ENCODE data around the gene RND3.

Gene RND3

DNA sequence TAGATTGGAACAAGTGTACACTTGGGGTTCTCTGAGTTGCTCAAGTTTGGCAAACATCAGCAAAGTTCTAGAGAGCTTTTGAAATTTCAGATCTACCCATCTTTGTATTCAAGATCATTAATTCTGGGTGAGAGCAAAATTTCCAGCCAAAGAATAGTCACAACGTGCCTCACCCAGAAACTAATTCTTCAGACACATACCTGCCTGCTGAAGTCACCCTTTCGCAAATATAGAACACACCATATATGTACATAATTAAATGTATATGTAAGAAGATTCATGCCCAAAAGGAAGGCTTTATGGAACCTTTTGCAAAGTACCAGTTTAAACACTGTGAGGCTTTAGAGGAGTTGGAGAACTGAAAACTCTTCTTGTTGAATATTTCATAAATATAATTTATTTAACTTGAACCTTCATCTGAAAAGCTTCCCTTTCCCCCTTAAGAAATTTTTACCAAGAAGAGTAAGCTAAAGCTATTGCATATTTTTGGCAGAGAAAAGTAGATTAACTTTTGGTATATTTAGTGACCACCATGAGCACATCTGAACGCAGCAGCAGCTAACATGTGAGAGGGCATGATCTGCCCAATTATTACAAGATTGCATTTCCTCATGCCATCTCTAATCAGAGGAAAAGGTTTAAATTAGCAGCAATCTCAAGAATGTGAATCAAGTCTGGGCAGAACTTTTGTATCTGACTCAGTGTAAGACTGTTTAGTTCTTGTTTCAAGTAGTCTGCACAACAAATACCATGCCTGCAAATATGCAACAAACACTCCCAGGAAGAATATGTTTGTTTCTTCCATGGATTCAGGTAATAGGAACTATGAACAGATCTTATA, 8.2 kb downstream of the RND3 start:
- TF ChIP-seq, protein P1, sequence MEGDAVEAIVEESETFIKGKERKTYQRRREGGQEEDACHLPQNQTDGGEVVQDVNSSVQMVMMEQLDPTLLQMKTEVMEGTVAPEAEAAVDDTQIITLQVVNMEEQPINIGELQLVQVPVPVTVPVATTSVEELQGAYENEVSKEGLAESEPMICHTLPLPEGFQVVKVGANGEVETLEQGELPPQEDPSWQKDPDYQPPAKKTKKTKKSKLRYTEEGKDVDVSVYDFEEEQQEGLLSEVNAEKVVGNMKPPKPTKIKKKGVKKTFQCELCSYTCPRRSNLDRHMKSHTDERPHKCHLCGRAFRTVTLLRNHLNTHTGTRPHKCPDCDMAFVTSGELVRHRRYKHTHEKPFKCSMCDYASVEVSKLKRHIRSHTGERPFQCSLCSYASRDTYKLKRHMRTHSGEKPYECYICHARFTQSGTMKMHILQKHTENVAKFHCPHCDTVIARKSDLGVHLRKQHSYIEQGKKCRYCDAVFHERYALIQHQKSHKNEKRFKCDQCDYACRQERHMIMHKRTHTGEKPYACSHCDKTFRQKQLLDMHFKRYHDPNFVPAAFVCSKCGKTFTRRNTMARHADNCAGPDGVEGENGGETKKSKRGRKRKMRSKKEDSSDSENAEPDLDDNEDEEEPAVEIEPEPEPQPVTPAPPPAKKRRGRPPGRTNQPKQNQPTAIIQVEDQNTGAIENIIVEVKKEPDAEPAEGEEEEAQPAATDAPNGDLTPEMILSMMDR (conservative IDR thresholded peaks at IDR 0.05) = no peak
- no peak for TF ChIP-seq ZFX (IDR thresholded peaks at IDR 0.05)
- H3K27ac ChIP-seq = no peak overlapping the region

DNA sequence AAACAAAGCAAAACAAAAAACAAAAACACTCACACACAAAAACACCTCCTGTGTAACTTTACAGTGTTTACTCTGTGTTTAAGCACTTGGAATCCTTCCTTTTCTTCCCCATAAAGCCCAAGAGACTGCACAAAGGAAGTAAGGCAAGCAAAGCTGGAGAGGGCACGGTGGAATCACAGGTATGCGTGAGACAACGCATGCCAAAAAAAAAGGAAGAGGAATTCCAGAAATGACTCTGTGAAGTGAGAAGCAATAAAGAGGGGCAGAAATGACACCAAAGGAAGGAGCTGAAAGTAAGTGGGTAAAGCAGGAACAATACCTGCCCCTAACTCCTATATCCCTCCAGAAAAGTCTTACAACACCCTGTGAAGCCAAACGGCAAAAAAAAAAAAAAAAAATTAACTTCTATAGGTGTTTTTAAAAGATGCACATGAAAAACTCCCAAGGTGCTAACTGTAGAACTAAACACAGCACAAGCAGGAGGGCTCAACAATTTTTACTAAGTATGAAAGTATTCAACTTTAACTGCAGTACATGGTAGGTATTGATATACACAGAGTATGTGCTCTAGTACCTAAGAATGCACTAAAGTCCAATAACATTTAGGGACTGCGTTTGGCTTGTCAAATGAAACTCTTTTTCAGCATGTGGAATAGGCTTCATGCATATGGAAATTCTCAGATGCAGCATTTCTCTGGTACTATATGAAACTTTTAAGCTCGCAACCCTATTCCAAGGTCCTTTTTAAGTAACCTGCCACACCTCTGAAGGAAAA, 9.1 kb downstream of the RND3 start:
- no peak overlapping the region for H3K27ac ChIP-seq
- TF ChIP-seq, protein P1 (conservative IDR thresholded peaks at IDR 0.05) = no peak
- no peak for TF ChIP-seq ZFX (IDR thresholded peaks at IDR 0.05)

DNA sequence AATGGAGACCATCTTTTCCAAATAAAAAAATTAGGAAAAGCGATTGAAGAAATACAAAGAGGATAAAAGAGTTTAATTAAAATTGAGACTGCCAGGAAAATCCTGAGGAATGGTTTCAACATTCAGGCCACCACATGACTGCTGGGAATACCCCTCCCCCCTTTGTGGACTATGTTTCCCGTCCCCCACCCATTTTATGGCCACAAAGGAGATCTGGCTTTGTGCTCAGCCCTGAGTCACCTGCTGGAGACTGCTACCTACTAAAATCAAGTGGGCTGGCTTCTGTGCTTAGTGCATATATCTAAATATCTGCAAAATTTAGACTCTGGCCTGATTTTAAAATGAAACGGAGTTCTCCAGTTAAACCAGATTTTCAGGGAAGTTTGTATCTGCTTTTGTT, 10.1 kb downstream of the RND3 start:
- TF ChIP-seq ZFX (IDR thresholded peaks at IDR 0.05) = no peak
- TF ChIP-seq, protein P1 (conservative IDR thresholded peaks at IDR 0.05) = no peak
- H3K27ac ChIP-seq = no peak overlapping the region

DNA sequence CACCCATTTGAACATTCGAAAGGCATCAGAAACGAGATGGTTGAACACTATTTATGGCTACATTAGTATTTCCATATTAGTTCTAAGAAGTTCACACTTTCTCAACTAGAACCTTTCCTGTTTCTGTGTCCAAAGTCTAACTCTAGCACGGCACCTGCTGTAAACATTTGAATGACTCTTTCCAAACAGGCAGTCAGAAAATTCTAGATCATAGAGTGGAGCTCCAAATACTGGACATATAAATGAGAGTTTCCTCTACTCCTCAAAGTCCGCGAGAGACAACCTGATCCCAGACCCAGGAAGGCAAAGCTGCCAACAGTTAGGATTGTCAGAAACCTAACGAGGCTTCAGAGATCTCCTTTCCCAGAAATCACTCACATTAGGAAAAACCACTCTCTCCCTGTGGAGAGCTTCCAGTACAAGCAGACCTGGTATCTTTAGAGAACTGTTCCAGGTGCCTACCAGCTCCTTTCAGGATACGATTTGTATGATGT, 10.6 kb downstream of the RND3 start:
- H3K27ac ChIP-seq = no peak overlapping the region
- TF ChIP-seq ZFX (IDR thresholded peaks at IDR 0.05) = no peak
- TF ChIP-seq, protein P1 (conservative IDR thresholded peaks at IDR 0.05) = no peak

DNA sequence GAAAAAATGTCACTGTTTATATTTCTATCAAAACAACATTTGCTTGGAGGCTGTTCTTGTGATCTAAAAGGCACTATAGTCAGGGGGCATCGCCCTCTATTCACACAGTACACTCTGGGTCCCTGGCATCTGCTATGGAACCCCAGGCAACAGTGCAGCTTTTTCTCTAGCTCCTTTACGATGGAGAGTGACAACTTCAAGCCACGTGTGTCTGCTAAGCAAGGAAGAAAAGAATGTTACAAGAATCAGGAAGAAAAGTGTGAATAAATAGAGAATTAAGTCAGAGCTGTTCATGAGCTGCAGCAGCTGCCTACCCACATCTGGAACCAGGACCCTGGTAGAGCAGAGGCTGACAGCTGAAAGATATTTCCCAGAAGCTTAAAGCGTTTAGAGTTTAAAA, 11.2 kb downstream of the RND3 start:
- TF ChIP-seq, protein P1 (conservative IDR thresholded peaks at IDR 0.05) = no peak
- no peak for TF ChIP-seq ZFX (IDR thresholded peaks at IDR 0.05)
- no peak overlapping the region for H3K27ac ChIP-seq

DNA sequence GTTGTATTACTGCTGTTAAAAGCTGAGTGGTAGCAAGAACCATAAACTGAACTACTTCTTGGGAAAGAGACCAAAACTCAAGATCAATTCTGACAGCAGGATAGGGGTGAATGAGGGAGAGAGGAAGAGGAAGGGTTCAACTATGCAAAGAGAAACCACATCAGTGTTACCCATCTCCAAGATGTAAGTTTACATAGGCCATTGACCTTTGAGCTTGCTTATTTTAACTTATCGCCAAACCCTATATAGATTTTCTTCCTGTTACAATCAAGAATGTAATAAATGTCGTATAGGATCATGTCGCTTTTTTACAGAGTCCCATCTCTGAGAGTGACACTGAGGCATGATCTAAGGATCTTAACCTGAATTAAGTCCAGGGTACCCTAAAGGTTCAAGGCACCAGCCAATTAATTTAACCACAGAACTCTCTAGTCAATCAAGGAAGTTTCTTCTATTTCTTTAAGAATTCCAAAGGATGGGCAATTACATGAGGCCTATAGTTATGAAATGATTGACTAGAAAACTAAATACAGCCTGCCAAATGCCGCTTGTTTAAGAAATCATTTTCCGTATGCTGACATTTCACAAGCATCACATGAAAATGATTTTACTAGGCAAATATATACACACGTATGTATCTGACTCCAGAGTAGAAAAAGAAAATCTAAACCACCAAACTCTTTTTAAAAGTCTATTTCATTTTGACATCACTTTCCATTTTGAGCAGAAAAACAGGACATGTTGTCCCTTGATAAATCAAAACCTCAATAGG, 11.8 kb downstream of the RND3 start:
- TF ChIP-seq, protein P1 (conservative IDR thresholded peaks at IDR 0.05) = no peak
- no peak for TF ChIP-seq ZFX (IDR thresholded peaks at IDR 0.05)
- no peak overlapping the region for H3K27ac ChIP-seq
